ENCODE data around the gene GALNT18. TPM values are rescaled to one million over a fixed set of nuclear protein-coding genes. Genes with fewer than 3 reads are reported as not detected.

Gene GALNT18
- total and polyA plus RNA-seq, 2 donors (not counting 3 experiments of a cell fraction or from before 2014, with no cell fraction given), result 0.17 to 0.18 TPM

- Histone ChIP-seq H3K4me3 (replicated peaks in 1 of 3; ENCODE audit: insufficient read depth in 1 of 3, low read depth in 1 of 3, low read length in 3 of 3) (no peak overlapping the region), H3K36me3 (ENCODE audit: control insufficient read depth in 2 of 2, extremely low read depth in 1 of 2, insufficient read depth in 2 of 2, low read length in 2 of 2) (no peaks in the 10 kb centered on the region), H3K4me2 (ENCODE audit: insufficient read depth, low read length) (no peak overlapping the region), H3K9me3 (replicated peaks; ENCODE audit: control insufficient read depth, insufficient read depth, low read length) (no peaks in the 10 kb centered on the region), H3K79me2 (ENCODE audit: control insufficient read depth, insufficient read depth, low read length) (no peaks in the 10 kb centered on the region), H3K27me3 (ENCODE audit: control insufficient read depth in 2 of 2, insufficient read depth in 2 of 2, low read length in 2 of 2) (no peaks in the 10 kb centered on the region), H4K20me1 (replicated peaks; ENCODE audit: control insufficient read depth, extremely low read depth, insufficient read depth, low read length) (no peaks in the 10 kb centered on the region), H3K4me1 (ENCODE audit: control insufficient read depth, extremely low read depth, insufficient read depth, low read length) (peaks cover 12% of the 10 kb centered on the region), H3K27ac (ENCODE audit: insufficient read depth, low read depth, low read length) (no peak overlapping the region), H2AFZ (ENCODE audit: low read depth, low read length) (no peak overlapping the region), H3K9ac (replicated peaks; ENCODE audit: extremely low read depth, insufficient read depth, low read length) (no peak overlapping the region), H3K9me1 (replicated peaks; ENCODE audit: control insufficient read depth, extremely low read depth, insufficient read depth, low read length) (no peaks in the 10 kb centered on the region)
- ChIA-PET POLR2A (no interaction called here), CTCF (no interaction called here)
- no TSS peak for BruUV-seq (replicated peaks)
- dilution Hi-C loops (cut with MboI; ENCODE audit: extremely low pct_ligation_motif_present, low sequenced_read_pairs) (no loop called here), intact Hi-C loops (cut with micrococcal nuclease) (no loop called here)
- FAIRE-seq, result no peak
- no peak for DNase-seq (ENCODE audit: low read depth, low spot score)
- TF ChIP-seq CTCF (IDR thresholded peaks at IDR 0.05; ENCODE audit: extremely low read depth in 1 of 2, insufficient read depth in 1 of 2, low read depth in 1 of 2, low read length in 2 of 2) (no peak), JUN (IDR thresholded peaks at IDR 0.05; ENCODE audit: borderline replicate concordance, insufficient read depth, insufficient read length, low read depth) (no peak), GATA2 (IDR thresholded peaks at IDR 0.05; ENCODE audit: insufficient read depth, insufficient read length, low read depth, low read length) (no peak), POLR2AphosphoS5 (IDR thresholded peaks at IDR 0.05; ENCODE audit: insufficient read depth, low read depth, low read length) (no peak)
Measured at GRCh38 chr11:11580841-11581411, 40.9 kb downstream of the GALNT18 start.

- H3K79me2 ChIP-seq (ENCODE audit: control insufficient read depth, insufficient read depth, low read length), result no peaks in the 10 kb centered on the region
- H4K20me1 ChIP-seq (replicated peaks; ENCODE audit: control insufficient read depth, extremely low read depth, insufficient read depth, low read length), result no peaks in the 10 kb centered on the region
- ChIA-PET POLR2A (no interaction called here), CTCF (no interaction called here)
- TF ChIP-seq CTCF (IDR thresholded peaks at IDR 0.05; ENCODE audit: extremely low read depth in 1 of 2, insufficient read depth in 1 of 2, low read depth in 1 of 2, low read length in 2 of 2), result no peak
- no peak for TF ChIP-seq JUN (IDR thresholded peaks at IDR 0.05; ENCODE audit: borderline replicate concordance, insufficient read depth, insufficient read length, low read depth)
- no peak for TF ChIP-seq FOS (IDR thresholded peaks at IDR 0.05; ENCODE audit: borderline replicate concordance, insufficient read depth, low read length)
- no peak for TF ChIP-seq POLR2AphosphoS5 (IDR thresholded peaks at IDR 0.05; ENCODE audit: insufficient read depth, low read depth, low read length)
- TF ChIP-seq MYC (IDR thresholded peaks at IDR 0.05; ENCODE audit: low read depth, low read length), result no peak
- TF ChIP-seq EZH2 (IDR thresholded peaks at IDR 0.05; ENCODE audit: borderline replicate concordance, low read depth, low read length, severe bottlenecking), result no peak
- TF ChIP-seq MAX (IDR thresholded peaks at IDR 0.05; ENCODE audit: insufficient read depth, insufficient read length), result no peak
- TF ChIP-seq POLR2A (IDR thresholded peaks at IDR 0.05; ENCODE audit: low read depth, low read length), result no peak
- TF ChIP-seq GATA2 (IDR thresholded peaks at IDR 0.05; ENCODE audit: insufficient read depth, insufficient read length, low read depth, low read length), result no peak
- no TSS peak for BruUV-seq (replicated peaks)
- no peaks in the 10 kb centered on the region for H3K36me3 ChIP-seq (ENCODE audit: control insufficient read depth in 2 of 2, extremely low read depth in 1 of 2, insufficient read depth in 2 of 2, low read length in 2 of 2)
- H3K9me3 ChIP-seq (replicated peaks; ENCODE audit: control insufficient read depth, insufficient read depth, low read length), result no peaks in the 10 kb centered on the region
- H3K4me2 ChIP-seq (ENCODE audit: insufficient read depth, low read length), result no peak overlapping the region
- H3K9ac ChIP-seq (replicated peaks; ENCODE audit: extremely low read depth, insufficient read depth, low read length), result no peak overlapping the region
- no peak overlapping the region for H3K27ac ChIP-seq (ENCODE audit: insufficient read depth, low read depth, low read length)
- H2AFZ ChIP-seq (ENCODE audit: low read depth, low read length), result no peak overlapping the region
- intact Hi-C loops (cut with micrococcal nuclease) (no loop called here), dilution Hi-C loops (cut with MboI; ENCODE audit: extremely low pct_ligation_motif_present, low sequenced_read_pairs) (no loop called here)
- H3K27me3 ChIP-seq (ENCODE audit: control insufficient read depth in 2 of 2, insufficient read depth in 2 of 2, low read length in 2 of 2), result no peaks in the 10 kb centered on the region
- H3K4me1 ChIP-seq (ENCODE audit: control insufficient read depth, extremely low read depth, insufficient read depth, low read length), result peaks cover 12% of the 10 kb centered on the region
- DNase-seq (ENCODE audit: low read depth, low spot score) (no peak), FAIRE-seq (no peak)
- H3K9me1 ChIP-seq (replicated peaks; ENCODE audit: control insufficient read depth, extremely low read depth, insufficient read depth, low read length), result no peaks in the 10 kb centered on the region
- no peak overlapping the region for H3K4me3 ChIP-seq (replicated peaks in 1 of 3; ENCODE audit: insufficient read depth in 1 of 3, low read depth in 1 of 3, low read length in 3 of 3)
Measured at GRCh38 chr11:11580012-11580411, 41.8 kb downstream of the GALNT18 start.

Data from endothelial cell of umbilical vein (primary cell).